GM12865 (cell line): ENCODE data around the gene FOXA3.

Experiments
- DNase-seq: peaks from one replicate; pipeline ENCODE4 v3.0.0; 2010; ENCODE audit warnings: low read depth
- H3K4me3 ChIP-seq: 2 replicates; pipeline ENCODE4 v1.5.1; 2011; ENCODE audit warnings: mild to moderate bottlenecking, low read depth, low read length, control low read depth
- TF ChIP-seq, protein P1 (sequence below): IDR thresholded peaks from 2 replicates; pipeline ENCODE4 v1.5.1; 2011; ENCODE audit warnings: low read length, control low read depth, low read depth, inconsistent platforms; ENCODE audit not compliant: insufficient read depth; ENCODE audit errors: missing control alignments

Gene FOXA3

DNA sequence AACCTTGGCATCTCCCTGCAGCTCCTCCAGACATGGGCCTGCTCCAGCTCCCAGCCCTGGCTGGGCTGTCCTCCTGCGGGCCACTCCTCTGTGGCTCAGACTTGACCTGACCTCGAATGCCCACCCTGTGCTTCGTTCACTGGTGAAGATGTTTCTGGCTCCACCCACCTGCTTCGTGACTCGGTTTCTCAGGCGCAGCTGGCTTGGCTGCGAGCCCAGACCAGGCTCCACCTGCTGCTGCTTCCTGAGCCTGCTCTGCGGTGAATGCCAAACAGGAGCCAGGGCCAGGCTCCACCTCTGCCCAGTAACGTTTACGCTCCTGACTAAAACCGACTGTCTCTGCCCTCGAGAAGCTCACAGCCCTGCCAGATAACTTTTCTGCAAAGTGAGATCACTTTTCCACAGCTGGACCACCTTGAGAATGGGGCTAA, 40.1 kb upstream of the FOXA3 start:
- no peak for DNase-seq
- H3K4me3 ChIP-seq, result no peak overlapping the region
- TF ChIP-seq, protein P1, sequence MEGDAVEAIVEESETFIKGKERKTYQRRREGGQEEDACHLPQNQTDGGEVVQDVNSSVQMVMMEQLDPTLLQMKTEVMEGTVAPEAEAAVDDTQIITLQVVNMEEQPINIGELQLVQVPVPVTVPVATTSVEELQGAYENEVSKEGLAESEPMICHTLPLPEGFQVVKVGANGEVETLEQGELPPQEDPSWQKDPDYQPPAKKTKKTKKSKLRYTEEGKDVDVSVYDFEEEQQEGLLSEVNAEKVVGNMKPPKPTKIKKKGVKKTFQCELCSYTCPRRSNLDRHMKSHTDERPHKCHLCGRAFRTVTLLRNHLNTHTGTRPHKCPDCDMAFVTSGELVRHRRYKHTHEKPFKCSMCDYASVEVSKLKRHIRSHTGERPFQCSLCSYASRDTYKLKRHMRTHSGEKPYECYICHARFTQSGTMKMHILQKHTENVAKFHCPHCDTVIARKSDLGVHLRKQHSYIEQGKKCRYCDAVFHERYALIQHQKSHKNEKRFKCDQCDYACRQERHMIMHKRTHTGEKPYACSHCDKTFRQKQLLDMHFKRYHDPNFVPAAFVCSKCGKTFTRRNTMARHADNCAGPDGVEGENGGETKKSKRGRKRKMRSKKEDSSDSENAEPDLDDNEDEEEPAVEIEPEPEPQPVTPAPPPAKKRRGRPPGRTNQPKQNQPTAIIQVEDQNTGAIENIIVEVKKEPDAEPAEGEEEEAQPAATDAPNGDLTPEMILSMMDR, result no peak

DNA sequence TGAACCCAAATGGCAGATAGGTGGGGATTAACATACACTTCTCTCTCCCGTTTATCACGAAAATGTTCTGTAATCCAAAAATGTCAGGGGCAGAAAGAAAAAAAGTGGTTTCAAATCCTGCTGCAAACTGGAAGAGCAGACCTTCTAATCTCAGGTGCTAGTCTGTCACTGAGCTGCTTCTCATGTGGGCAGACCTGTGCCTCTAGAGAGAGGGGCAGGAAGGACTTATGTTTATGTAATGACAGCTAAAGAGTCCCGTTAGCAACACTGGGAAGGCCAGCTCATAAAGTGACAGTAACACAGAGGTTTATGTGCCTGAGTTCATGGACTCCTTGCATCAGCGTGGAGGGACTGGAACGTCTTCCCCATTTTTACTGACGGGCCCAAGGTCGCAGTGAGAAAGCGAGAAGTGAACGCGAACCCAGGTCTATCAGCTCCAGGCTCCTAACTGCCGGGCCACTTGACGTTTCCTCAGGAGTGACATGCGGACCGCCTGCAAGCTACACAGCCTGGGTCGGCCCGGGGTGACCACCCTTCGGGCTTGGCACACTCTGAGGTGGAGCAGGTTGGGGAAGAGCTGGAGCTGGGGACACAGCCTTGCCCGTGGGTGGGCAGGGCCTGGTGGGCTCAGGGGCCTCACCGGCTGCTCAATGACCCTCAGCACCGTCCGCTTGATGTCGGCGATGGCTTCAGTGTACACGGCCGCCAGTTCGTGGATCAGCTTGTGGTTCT, 39.4 kb upstream of the FOXA3 start:
- H3K4me3 ChIP-seq, result no peak overlapping the region
- TF ChIP-seq, protein P1, result no peak
- DNase-seq, result no peak

DNA sequence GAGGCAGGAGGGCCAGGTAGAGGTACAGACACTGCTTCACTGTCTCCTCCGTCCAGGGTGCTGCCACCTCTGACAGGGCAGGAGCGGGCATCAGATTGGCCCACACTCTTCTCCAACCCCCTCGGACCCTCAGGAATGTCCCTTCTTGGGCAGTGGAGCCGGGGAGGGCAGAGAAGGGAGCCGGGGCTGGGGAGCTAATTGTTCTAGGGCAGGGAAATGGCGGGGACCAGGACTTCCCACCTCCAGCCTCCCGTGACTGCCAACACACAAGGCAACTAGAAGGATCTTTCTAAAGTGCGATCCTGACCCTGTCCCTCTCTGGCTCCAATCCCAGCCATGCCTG, 38.9 kb upstream of the FOXA3 start:
- DNase-seq, result no peak
- TF ChIP-seq, protein P1, result no peak
- H3K4me3 ChIP-seq, result no peak overlapping the region

DNA sequence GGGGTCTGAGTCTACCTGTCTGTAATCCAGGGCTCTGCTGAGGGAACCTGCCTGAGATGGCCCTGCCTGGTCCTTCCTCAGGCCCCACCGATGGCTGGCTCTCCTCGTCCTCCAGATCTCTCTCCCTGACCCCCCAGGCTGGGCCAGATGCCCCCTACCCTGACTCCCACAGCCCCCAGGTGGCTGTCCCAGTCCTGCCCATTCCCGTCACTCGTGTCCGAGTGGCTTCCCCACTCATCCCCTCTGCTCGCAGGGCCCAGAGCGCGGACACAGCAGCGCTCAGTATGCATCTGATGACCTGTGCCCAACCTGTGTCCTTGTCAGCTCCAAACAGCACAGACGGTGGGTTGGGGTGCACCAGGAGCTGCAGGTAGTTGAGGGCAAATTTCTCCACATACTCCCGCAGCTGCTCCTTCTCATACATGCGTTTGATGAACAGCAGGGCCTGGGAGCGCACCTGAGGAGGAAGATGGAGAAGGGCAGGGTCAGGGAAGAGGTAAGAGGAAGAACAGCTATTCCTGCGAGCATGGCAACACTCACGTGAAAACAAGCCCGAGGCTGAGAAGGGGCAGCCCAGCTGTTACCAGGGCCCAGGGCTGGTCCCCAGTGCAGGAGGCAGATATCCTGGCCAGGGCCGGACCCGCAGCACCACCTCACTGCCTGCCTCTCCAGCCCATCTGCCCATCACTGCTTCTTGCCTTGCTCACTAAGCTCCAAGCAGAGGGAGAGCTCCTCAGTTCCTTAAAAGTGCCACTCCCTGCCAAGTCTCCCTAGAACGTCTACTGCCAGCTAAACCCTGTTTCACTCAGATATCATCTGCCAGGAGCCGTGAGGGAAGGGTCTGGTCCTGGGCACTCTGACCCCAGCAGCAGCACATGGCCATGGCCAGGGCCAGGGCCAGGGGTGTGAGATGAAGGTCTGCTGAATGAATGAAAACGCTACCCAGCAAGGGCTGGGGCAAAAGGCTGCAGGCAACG, 37.9 kb upstream of the FOXA3 start:
- H3K4me3 ChIP-seq, result no peak overlapping the region
- TF ChIP-seq, protein P1, result no peak

DNA sequence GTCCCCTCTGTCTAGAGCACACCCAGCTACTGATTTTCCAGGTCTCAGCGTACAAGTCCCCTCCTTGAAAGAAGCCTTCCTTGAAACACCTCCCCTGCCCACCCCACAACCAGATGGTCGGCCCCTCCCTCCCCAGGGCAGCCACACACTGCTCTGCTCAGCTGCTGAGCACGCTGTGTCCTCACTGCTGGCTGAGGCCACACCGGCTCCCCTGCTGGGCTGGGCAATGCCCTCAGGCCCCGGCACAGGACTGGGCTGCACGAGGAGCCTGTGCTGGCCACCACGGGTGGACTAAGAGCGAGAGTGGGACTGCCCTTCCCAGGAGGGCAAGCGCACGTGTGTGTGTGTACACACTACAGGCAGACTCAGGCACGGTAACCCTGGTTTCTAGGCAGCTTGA, 37.2 kb upstream of the FOXA3 start:
- H3K4me3 ChIP-seq, result no peak overlapping the region
- TF ChIP-seq, protein P1, result no peak
- DNase-seq, result no peak

More for the DNA sequence above, 37.9 kb upstream of the FOXA3 start:
- no peak for DNase-seq

DNA sequence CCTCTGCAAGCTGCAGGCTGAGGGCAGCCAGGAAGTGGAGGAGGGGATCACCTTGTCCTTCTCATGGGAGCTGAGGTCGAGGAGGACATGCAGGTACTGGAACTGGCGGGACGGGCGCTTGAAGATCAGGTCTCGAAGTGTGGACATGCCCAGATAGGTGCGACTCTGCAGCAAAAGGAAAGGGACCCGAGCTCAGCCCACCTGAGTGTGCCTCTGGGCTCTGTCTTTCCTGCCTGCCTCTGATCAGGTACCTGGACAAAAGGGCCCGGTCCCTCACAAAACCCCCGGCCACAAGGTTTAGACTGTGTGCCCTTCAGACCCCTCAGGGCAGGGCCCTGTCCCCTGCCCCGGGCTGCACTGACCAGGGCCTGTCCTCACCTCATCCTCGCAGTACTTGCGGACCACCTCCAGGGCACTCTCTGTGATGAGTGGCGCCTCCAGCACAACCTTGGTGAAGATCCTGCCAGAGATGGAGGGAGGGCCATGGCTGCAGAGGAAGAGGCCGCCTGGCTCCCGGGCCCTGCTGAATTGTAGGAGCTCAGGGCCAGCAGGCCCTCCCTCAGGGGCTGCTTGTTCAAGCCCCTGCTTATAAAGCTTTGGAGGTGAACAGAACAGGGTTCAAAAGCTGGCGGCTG, 36.5 kb upstream of the FOXA3 start:
- no peak for DNase-seq
- TF ChIP-seq, protein P1, result no peak
- no peak overlapping the region for H3K4me3 ChIP-seq
